DND-41 (cell line): ENCODE data around the gene SPEG.

Experiments
- CTCF ChIP-seq: IDR thresholded peaks from 2 replicates; pipeline ENCODE4 v1.5.1; 2012; ENCODE audit warnings: borderline replicate concordance, low read length, moderate library complexity, mild to moderate bottlenecking; ENCODE audit not compliant: poor library complexity, severe bottlenecking; ENCODE audit errors: extremely low read depth
- EZH2 ChIP-seq: IDR thresholded peaks from 3 replicates; pipeline ENCODE4 v1.6.1; 2012; ENCODE audit warnings: borderline replicate concordance, low read depth, mild to moderate bottlenecking, moderate library complexity, low read length, inconsistent platforms; ENCODE audit not compliant: severe bottlenecking

DNA sequence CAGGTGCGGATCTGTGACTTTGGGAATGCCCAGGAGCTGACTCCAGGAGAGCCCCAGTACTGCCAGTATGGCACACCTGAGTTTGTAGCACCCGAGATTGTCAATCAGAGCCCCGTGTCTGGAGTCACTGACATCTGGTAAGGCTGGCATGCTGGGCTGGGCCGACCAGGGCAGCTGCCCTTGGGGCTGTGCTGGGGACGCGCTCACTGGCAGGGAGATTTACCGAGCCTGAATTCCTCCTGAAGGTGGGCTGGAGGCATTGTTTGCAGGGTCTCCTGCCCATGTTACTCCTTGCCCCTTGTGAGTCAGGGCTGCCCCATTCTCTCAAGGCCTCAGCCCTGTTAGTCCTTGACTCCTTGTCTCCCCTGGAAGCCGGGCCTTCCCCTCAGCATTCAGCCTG, 45.4 kb downstream of the SPEG start:
- TF ChIP-seq CTCF: no peak
- no peak for TF ChIP-seq EZH2
